Neuronal stem cell (in vitro differentiated cells): ENCODE measurements around the gene DCLK1.
"Not testable (repeated sequence)": the region's sequence is repeated elsewhere in the genome, so short reads cannot be mapped to it uniquely, and the experiment has no call there.

ENCODE experiments used
- DNase-seq: peaks from one replicate; pipeline ENCODE4 v3.0.0-alpha.2; 2013; ENCODE audit warnings: low spot score
- H2AFZ ChIP-seq: one replicate; pipeline ENCODE4 v1.6.1; 2013; ENCODE audit warnings: mild to moderate bottlenecking, low read length, inconsistent platforms
- H2AK5ac ChIP-seq: 2 replicates; pipeline ENCODE4 v1.6.1; 2013; ENCODE audit warnings: low read depth, mild to moderate bottlenecking, inconsistent platforms, low read length, moderate library complexity, mixed read lengths
- H2BK120ac ChIP-seq: 2 replicates; pipeline ENCODE4 v1.6.1; 2013; ENCODE audit warnings: low read depth, mild to moderate bottlenecking, inconsistent platforms, low read length, moderate library complexity, mixed read lengths
- H2BK12ac ChIP-seq: one replicate; pipeline ENCODE4 v1.6.1; 2013; ENCODE audit warnings: low read length, inconsistent platforms
- H2BK15ac ChIP-seq: 2 replicates; pipeline ENCODE4 v1.6.1; 2013; ENCODE audit warnings: mild to moderate bottlenecking, low read length, inconsistent platforms, mixed read lengths
- H2BK5ac ChIP-seq: one replicate; pipeline ENCODE4 v1.6.1; 2013; ENCODE audit warnings: inconsistent platforms, mild to moderate bottlenecking, low read length, moderate library complexity
- H3K14ac ChIP-seq: one replicate; pipeline ENCODE4 v1.6.1; 2013; ENCODE audit warnings: low read length, inconsistent platforms
- H3K18ac ChIP-seq: 2 replicates; pipeline ENCODE4 v1.6.1; 2013; ENCODE audit warnings: low read length, inconsistent platforms
- H3K23ac ChIP-seq: 2 replicates; pipeline ENCODE4 v1.6.1; 2013; ENCODE audit warnings: low read depth, mild to moderate bottlenecking, mixed read lengths, low read length, inconsistent platforms; ENCODE audit not compliant: poor library complexity
- H3K27ac ChIP-seq: replicated peaks from 3 replicates; pipeline ENCODE4 v1.5.1; 2013; ENCODE audit warnings: low read length, inconsistent platforms
- H3K27me3 ChIP-seq, 3 experiments: 2 replicates each; pipeline ENCODE4 v1.6.1; 2013; ENCODE audit warnings: low read length in 3 of 3, mild to moderate bottlenecking in 2 of 3, inconsistent platforms in 1 of 3, low read depth in 1 of 3, mixed read lengths in 1 of 3, moderate library complexity in 1 of 3; ENCODE audit not compliant: control insufficient read depth in 3 of 3, insufficient read depth in 3 of 3
- H3K36me3 ChIP-seq, 2 donors: replicated peaks in 1 of 2; 2 replicates each; pipeline ENCODE4 v1.6.1; 2013; ENCODE audit warnings: low read length in 2 of 2; ENCODE audit not compliant: control insufficient read depth in 2 of 2, insufficient read depth in 2 of 2
- H3K4ac ChIP-seq: 2 replicates; pipeline ENCODE4 v1.6.1; 2013; ENCODE audit warnings: inconsistent platforms, mild to moderate bottlenecking, low read length, moderate library complexity
- H3K4me1 ChIP-seq, 2 donors: 1 replicate in 1 of 2; 2 replicates in 1 of 2; pipeline ENCODE4 v1.6.1; 2013; ENCODE audit warnings: low read length in 2 of 2, low read depth in 1 of 2; ENCODE audit not compliant: control insufficient read depth in 2 of 2, insufficient read depth in 1 of 2
- H3K4me2 ChIP-seq: one replicate; pipeline ENCODE4 v1.6.1; 2013; ENCODE audit warnings: mild to moderate bottlenecking, low read length, inconsistent platforms; ENCODE audit not compliant: insufficient read depth, poor library complexity, severe bottlenecking
- H3K4me3 ChIP-seq, 2 donors: 2 replicates each; pipeline ENCODE4 v1.5.1; 2013; ENCODE audit warnings: low read length in 2 of 2, mild to moderate bottlenecking in 2 of 2, inconsistent platforms in 1 of 2, moderate library complexity in 1 of 2
- H3K79me1 ChIP-seq: one replicate; pipeline ENCODE4 v1.6.1; 2013; ENCODE audit warnings: low read depth, mild to moderate bottlenecking, inconsistent platforms, low read length, moderate library complexity
- H3K9ac ChIP-seq: one replicate; pipeline ENCODE4 v1.6.1; 2013; ENCODE audit warnings: mild to moderate bottlenecking, low read depth, low read length, inconsistent platforms; ENCODE audit not compliant: poor library complexity
- H3K9me3 ChIP-seq, 2 donors: replicated peaks in 1 of 2; 2 replicates each; pipeline versions ENCODE3 to v1.6.1; 2013; ENCODE audit warnings: low read length in 2 of 2, mild to moderate bottlenecking in 2 of 2, inconsistent platforms in 1 of 2, low read depth in 1 of 2, mixed read lengths in 1 of 2, moderate library complexity in 1 of 2; ENCODE audit not compliant: control insufficient read depth in 2 of 2, insufficient read depth in 1 of 2
- H4K8ac ChIP-seq: one replicate; pipeline ENCODE4 v1.6.1; 2013; ENCODE audit warnings: low read depth, mild to moderate bottlenecking, inconsistent platforms, low read length, moderate library complexity
- H4K91ac ChIP-seq: one replicate; pipeline ENCODE4 v1.6.1; 2013; ENCODE audit warnings: low read length, low read depth, mild to moderate bottlenecking, inconsistent platforms; ENCODE audit not compliant: poor library complexity
- WGBS, 2 donors: extraction: QIAGEN DNeasy Blood & Tissue Kit; methylation state at CpG; one replicate each; pipeline ENCODE4 v1.1.7; 2013; ENCODE audit warnings: missing lambda C conversion rate in 2 of 2, mixed read lengths in 1 of 2; ENCODE audit not compliant: insufficient read length in 2 of 2, insufficient replicate concordance in 1 of 2; ENCODE audit errors: extremely low coverage in 2 of 2; 5-methylcytosine and 5-hydroxymethylcytosine counted together

DCLK1 gene

DNA sequence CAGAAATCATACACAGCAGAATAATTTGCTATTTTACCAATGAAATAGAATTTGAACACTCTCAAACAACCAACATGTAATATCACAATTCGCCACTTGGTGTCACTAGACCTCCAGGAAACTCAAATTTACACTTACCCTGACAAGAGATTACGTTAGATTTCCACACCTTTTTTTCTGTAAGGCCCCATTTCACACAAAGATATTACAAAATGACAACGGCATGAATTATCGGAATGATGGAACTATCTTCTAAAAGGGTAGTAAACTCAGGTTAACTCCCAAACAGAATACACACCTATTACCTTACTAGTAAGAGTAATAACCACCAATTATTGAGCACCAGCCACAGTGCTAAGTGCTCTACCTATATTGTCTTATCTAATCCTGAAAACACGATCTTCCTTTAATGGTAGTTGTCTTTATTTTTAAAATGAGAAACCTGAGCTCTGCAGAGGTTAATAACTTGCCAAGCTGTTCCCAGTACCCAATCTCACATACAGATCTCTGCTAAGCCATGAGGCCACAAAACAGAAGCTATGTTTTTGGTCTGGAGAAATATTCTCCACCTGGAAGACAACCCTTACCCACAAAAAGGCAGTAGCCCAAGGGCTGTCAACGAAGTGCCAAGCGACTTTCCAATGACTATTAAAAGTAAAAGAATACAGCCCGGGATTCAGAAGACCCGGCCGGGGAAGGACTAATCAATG lies 152.4 kb downstream of the DCLK1 start:
- Histone ChIP-seq H3K4me3 (no peak overlapping the region), H2BK120ac (no peak overlapping the region), H3K18ac (no peak overlapping the region), H2BK15ac (no peak overlapping the region), H3K4ac (no peak overlapping the region), H3K9me3 (peaks cover 5 to 7% of the 10 kb centered on the region in 2 donors), H4K91ac (no peak overlapping the region), H3K27ac (no peak overlapping the region), H2BK12ac (no peak overlapping the region), H2AFZ (no peak overlapping the region), H3K79me1 (no peaks in the 10 kb centered on the region), H3K23ac (no peak overlapping the region), H2AK5ac (no peak overlapping the region), H3K9ac (no peak overlapping the region), H3K4me2 (no peak overlapping the region), H2BK5ac (no peak overlapping the region), H3K36me3 (no peaks in the 10 kb centered on the region), H3K27me3 (no peaks in the 10 kb centered on the region), H4K8ac (no peak overlapping the region), H3K4me1 (no peaks in the 10 kb centered on the region), H3K14ac (no peak overlapping the region)
- no CpG with 5 or more reads among the region's 10 CpGs for WGBS, 2 donors
- peak; percentile 68 for DNase-seq

DNA sequence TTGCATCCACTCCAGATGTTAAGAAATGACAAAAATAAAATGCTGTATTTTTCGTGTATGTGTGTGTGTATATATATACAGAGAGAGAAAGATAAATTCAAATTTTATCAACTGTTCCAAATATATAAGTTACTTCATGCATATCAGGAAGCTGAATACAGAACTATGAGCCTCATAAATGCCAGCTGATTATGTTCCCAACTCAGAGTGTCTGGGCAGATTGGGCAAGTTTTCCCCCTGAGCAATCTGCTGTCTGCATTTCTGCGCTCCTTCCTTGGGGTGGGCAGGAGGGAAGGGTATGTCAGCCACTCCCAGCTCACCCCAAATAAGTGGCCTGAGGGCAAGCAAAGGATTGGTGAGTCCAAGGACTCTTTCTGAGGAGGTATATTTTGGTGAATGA lies 154.1 kb downstream of the DCLK1 start:
- no peaks in the 10 kb centered on the region for H3K79me1 ChIP-seq
- no peak overlapping the region for H2BK12ac ChIP-seq
- no peak overlapping the region for H3K18ac ChIP-seq
- H2BK120ac ChIP-seq, result no peak overlapping the region
- H3K4me3 ChIP-seq, result no peak overlapping the region
- H2BK5ac ChIP-seq, result no peak overlapping the region
- H4K8ac ChIP-seq, result no peak overlapping the region
- H3K4me1 ChIP-seq, result no peaks in the 10 kb centered on the region
- H3K27me3 ChIP-seq, result no peaks in the 10 kb centered on the region
- H3K4ac ChIP-seq, result no peak overlapping the region
- H3K4me2 ChIP-seq, result no peak overlapping the region
- H3K9ac ChIP-seq, result no peak overlapping the region
- no peak overlapping the region for H2AFZ ChIP-seq
- no peak overlapping the region for H4K91ac ChIP-seq
- H2AK5ac ChIP-seq, result no peak overlapping the region
- H3K27ac ChIP-seq, result no peak overlapping the region
- H3K9me3 ChIP-seq, result peaks cover 5 to 7% of the 10 kb centered on the region in 2 donors
- DNase-seq, result no peak
- WGBS, 2 donors, result no CpG with 5 or more reads among the region's 2 CpGs
- no peak overlapping the region for H3K23ac ChIP-seq
- H2BK15ac ChIP-seq, result no peak overlapping the region
- H3K36me3 ChIP-seq, result no peaks in the 10 kb centered on the region
- no peak overlapping the region for H3K14ac ChIP-seq

DNA sequence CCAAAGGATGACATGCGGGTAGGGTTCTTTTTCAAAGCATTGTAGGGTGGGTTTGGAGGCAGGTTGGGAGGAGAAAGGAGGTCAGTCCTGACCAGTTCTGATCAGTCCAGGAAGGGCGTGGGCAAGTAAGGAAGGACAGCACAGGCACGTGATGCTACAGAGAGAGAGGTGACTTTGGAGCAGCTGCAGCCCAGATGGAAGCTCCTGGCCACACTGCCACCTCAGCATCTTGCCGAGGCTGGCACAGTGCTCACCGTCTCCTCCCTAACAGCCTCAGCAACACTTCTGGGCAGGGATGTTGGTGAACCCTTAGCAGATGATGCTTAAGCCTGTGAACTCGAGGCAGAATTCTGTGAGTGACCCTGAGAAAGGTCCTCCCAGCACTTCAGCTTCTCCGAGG lies 155.1 kb downstream of the DCLK1 start:
- Histone ChIP-seq H2AK5ac (no peak overlapping the region), H3K79me1 (no peaks in the 10 kb centered on the region), H3K4me1 (no peaks in the 10 kb centered on the region), H4K8ac (no peak overlapping the region), H3K27ac (no peak overlapping the region), H3K23ac (no peak overlapping the region), H3K4ac (no peak overlapping the region), H2BK120ac (no peak overlapping the region), H3K27me3 (no peaks in the 10 kb centered on the region), H3K4me3 (no peak overlapping the region), H3K9ac (no peak overlapping the region), H3K4me2 (no peak overlapping the region), H3K18ac (no peak overlapping the region), H2AFZ (no peak overlapping the region), H3K9me3 (peaks cover 5 to 7% of the 10 kb centered on the region in 2 donors), H3K36me3 (no peaks in the 10 kb centered on the region), H4K91ac (no peak overlapping the region), H3K14ac (no peak overlapping the region), H2BK15ac (no peak overlapping the region), H2BK5ac (no peak overlapping the region), H2BK12ac (no peak overlapping the region)
- no peak for DNase-seq
- whole genome bisulfite sequencing, 2 donors, result no CpG with 5 or more reads among the region's 7 CpGs

DNA sequence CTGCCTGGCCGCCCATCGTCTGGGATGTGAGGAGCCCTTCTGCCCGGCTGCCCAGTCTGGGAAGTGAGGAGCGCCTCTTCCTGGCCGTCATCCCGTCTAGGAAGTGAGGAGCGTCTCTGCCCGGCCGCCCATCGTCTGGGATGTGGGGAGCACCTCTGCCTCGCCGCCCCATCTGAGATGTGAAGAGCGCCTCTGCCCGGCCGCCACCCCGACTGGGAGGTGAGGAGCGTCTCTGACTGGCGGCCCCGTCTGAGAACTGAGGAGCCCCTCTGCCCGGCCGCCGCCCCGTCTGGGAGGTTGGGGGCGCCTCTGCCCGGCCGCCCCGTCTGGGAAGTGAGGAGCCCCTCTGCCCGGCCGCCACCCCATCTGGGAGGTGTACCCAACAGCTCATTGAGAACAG lies 164.2 kb downstream of the DCLK1 start:
- H2BK120ac ChIP-seq, H4K91ac ChIP-seq, DNase-seq, H3K23ac ChIP-seq, H3K14ac ChIP-seq, H2BK15ac ChIP-seq, H3K4me1 ChIP-seq, H4K8ac ChIP-seq, H3K4me3 ChIP-seq, H2AFZ ChIP-seq, H3K27ac ChIP-seq, H3K79me1 ChIP-seq, H3K9ac ChIP-seq, H3K4me2 ChIP-seq, H3K27me3 ChIP-seq, H2BK5ac ChIP-seq, H3K18ac ChIP-seq, H2AK5ac ChIP-seq, H3K36me3 ChIP-seq, H3K4ac ChIP-seq, H2BK12ac ChIP-seq: not testable (repeated sequence)
- peaks cover 0 to 11% of the 10 kb centered on the region in 2 donors for H3K9me3 ChIP-seq
- WGBS, 2 donors, result no CpG with 5 or more reads among the region's 29 CpGs
